HG02588 (cell line): Measurements from ENCODE around the gene TCERG1L.

Source experiments
- ATAC-seq: cut with Tn5 transposase; IDR thresholded peaks from one replicate; pipeline ENCODE4 v1.9.1; 2021; ENCODE audit warnings: mild to moderate bottlenecking, moderate library complexity; ENCODE audit not compliant: unreplicated experiment

The TCERG1L gene

DNA sequence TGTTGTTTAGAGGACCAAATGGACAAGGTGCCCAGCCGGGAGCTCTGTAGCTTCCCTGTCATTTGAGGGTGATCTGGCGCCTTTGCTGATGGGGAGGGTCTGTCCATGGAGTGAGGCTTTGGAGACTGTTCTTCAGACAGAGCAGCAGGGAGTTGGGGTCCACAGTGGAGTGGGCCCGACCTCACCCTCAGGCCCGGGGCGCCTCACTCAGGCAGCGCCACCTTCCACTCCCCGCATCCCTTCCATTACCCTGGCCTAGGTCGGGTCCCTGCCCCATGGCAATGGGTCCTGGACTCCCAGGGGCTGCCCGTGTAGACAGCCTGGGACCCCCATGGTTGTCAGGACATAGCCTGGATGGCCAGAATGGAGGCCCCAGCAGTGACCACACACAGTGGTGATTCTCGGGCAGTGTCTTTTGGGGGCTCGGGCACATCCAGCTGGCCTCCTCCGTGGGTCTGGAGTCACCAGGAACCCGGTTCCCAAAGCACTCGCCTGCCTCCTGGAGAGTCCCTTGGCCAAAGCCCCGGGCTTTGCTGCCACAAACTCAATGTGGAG is 38.5 kb downstream of the TCERG1L start:
- no peak for ATAC-seq

- no peak for ATAC-seq
Observed at GRCh38 chr10:131271966-131272365, 39.6 kb downstream of the TCERG1L start.

DNA sequence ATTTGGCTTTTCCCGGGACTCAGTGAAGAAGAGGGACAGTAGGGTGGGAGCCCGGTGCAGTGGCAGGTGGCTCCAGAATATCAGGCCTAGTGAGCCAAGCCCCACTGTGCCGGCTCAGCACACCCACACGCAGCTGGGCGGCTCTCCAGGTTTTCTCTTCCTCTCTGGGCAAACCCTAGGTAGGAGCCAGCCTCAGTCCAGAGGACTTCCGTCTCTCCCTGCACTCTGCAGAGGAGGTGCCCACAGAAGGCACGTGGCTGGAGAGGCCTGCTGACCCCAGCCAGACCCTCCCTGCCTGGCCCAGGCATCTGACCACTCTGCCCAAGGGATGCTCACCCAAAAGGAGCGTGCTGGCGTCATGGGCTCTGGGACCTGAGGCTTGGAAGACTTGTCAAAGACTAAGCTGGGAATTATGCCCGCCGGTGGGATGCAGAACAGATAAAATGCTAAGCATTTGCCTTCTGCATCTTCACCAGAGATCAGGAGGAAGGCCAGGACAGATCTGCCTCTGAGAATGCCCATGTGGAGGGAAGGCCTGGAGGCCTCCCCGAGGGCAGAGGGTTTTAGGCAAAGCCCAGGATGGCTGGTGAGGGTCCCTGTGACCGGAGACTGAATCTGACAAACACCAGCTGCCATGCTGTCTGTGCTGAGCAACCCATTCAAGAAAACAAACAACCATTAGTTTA is 40.2 kb downstream of the TCERG1L start:
- no peak for ATAC-seq

- ATAC-seq, result no peak
Observed at GRCh38 chr10:131270461-131271190, 40.9 kb downstream of the TCERG1L start.

DNA sequence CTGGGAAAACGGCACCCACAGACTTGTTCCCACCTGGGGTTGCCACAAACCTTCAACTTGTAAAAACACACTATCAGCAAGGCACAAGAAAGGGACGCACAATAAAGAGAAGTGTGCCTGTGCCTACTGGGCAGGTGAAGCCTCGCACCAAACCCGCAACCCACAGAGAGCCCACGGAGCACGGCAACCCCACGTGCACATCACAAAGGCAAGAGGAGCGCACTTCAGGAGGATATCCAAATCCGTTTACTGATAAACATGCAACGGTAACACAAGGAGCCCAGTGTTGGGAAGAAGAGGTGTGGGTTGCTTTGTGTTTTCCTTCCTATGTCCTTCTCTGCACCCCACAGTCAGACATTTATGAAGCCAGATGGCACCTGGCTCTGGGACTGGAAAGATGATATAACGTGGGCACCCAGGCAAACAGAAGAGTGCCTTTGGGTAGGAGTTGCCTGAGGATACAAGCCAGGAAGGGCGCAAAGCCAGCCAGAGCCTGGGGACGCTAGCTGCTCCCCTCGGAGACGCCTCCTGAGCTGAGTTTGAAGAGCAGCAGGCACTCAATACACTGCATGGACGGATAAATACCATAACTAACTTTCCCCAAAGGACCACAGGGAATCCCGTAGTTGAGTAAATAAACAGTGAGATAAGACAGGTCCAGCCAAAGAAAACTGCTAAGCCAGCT is 41.6 kb downstream of the TCERG1L start:
- ATAC-seq, result no peak

DNA sequence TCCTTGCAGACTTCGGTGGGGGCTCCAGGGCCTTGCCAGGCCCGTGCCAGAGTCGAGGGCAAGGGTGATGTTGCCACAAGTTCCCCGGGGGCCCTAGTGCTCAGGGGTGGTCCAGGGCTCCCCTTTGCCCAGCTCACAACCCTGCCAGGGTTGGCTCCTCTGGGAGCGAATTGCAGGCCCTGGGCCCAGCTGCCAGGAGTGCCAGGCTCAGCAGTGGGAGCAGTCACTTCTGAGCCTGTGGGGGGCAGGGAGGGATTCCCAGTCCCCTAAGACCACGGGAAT is 43.8 kb downstream of the TCERG1L start:
- no peak for ATAC-seq

DNA sequence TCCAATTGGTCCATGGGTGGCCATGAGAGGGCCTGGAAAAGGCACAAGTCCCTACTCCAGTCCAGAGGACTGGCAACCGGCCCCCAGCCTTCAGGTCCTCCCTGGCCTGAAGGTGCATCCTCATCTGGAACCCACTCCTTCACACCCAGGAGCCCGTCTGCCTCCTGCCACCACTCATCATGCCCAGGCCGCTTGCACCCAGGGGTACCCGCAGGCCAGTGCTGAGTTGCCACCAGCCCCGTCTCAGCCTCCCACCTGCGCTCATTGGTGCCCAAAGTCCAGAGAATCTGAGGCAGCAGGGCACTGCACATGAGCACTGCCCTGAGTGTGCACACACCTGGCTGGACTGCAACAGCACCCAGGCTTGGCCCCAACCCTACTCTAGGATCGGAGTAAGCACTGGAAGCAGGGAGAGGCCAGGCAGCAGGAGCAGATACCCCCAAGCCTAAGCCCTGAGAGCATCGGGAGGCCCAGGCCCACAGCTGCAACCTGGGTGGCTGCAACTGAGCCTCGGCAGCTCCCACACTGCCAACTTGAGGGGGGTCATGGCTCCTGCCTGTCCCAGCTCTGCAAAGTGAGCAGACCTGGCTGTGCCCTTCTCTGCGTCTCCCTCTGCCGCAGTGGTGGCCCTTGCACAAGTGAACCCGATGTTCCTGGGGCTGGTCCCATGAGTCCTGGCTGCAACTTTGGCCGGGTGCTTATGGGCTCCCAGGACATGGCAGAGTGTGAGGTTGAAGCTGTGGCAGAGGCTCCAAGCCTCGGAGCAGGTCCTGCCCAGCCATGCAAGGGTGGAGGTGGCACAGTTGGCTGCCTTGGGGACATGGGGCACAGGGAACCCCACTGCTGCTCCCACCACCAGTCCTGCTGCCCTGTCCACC is 44.3 kb downstream of the TCERG1L start:
- no peak for ATAC-seq

GRCh38 chr10:131264110-131264788 is 47.3 kb downstream of the TCERG1L start:
- no peak for ATAC-seq

DNA sequence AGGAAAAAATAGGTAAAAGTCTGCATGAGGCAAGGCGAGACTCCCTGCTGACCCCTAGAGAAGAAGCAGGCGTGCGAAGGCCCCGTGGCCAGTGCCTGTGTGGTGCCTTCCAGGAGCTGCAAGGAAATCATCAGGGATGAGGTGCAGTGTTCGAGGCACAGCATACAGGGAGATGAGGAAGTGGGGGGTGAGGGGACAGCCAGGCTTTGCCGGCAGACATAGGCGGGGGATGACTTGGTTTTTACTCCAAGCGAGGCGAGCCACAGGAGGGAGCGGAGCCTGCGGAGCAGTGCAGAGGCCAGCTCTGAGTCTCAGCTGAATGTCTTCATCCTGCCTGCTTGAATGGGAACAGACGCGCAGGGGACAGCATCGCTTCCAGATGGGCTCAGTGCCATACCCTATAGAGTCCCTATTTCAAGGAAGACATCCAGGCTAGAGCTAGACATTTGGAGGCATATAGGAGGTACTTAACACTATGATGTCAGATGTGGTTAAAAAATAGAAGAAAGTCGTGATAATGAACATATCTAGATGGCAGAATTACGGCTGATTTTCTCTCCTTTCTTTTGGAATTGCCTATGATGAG is 49.5 kb downstream of the TCERG1L start:
- no peak for ATAC-seq

- no peak for ATAC-seq
Observed at GRCh38 chr10:131260452-131261211, 50.9 kb downstream of the TCERG1L start.

GRCh38 chr10:131260031-131260430 is 51.5 kb downstream of the TCERG1L start:
- no peak for ATAC-seq

GRCh38 chr10:131259535-131259934 is 52.0 kb downstream of the TCERG1L start:
- no peak for ATAC-seq

- ATAC-seq, result no peak
Observed at GRCh38 chr10:131258256-131258655, 53.3 kb downstream of the TCERG1L start.

DNA sequence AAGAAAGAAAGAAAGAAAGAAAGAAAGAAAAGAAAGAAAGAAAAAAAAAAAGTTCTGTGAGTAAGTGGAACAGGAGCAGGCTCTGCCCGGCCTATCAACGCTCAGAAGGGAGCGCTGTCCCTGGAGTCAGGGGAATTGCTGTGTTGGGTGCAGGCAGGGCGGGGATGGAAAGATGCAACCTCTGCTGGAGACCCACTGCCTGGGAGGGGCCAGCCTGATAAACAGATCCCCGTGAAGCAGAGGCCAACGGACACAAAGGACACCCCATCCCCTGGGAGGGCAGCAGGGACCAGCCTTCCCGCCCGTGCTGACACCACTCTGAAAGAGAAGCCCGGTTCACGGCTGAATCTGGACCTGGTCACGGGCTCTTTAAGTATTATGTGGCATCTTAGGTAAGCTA is 54.5 kb downstream of the TCERG1L start:
- no peak for ATAC-seq

- no peak for ATAC-seq
Observed at GRCh38 chr10:131254859-131255252, 56.7 kb downstream of the TCERG1L start.

- ATAC-seq, result no peak
Observed at GRCh38 chr10:131253931-131254858, 57.3 kb downstream of the TCERG1L start.

- no peak for ATAC-seq
Observed at GRCh38 chr10:131252567-131253276, 58.8 kb downstream of the TCERG1L start.

DNA sequence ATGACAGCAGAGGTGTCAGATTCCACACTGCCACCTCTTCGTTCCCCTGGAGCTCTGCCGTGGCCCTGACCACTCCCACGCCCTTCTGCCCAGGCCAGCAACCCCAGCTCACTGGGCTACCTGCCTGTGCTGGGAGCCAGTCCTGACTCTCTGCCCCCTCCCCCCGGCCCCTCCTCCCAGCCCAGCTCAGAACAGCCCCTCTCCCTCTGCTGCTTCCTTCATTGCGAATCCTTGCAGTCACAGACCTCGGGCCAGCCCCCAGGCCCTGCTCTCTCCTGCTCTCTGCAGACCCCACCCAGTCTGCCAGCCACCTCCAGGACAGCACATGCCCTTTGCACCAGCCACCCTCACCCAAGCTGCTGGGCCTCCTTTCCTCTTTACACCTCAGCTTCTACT is 60.4 kb downstream of the TCERG1L start:
- ATAC-seq, result no peak
